HG03558 (cell line): ENCODE results near the gene PCBP4.

Experiments used
- ATAC-seq: cut with Tn5 transposase; IDR thresholded peaks from one replicate; pipeline ENCODE4 v1.9.1; 2021; ENCODE audit warnings: moderate number of reproducible peaks; ENCODE audit not compliant: unreplicated experiment; ENCODE audit errors: extremely low read depth

Gene PCBP4

DNA sequence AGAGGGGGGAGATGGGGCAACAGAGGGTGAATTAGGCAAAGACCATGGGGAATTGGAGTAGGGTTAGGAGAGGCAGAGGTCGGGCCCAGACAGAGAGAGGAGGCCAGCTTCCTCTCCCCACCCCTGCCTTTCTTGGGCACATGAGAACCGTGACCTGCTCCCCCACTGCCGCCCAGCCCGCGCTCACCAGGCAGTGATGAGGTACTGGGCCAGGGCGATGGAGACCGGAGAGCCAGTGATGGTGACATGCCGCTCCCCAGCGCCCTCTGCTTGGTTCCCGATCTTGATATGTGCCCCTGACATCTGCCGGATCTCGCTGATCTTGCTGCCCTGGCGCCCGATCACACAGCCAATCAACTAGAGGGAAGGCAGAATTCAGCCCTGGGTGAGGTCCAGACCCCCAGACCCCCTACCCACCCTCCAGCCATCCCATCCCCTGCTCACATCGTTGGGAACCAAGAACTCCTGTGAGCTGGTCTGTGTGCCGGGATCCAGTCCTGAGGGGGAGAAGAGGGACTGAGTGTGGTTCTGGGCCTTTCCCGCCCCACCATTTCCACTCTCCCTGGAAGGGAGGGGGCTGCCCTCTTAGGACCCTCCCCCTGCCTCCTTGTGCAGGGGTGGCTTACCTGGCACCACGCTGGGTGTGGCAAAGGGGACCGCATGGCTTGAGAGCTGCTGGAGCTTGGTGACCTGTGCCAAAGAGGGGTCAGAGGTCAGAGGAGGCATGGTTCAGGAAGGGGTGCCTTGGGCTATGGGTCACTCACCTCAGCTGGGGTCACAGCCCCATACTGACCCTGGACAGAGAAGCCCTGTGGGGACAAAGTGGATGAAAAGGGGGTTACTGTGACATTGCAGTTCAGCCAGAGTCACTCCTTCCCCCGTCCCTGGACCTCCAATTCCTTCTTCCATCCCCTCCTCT is 8.4 kb downstream of the PCBP4 start:
- no peak for ATAC-seq

DNA sequence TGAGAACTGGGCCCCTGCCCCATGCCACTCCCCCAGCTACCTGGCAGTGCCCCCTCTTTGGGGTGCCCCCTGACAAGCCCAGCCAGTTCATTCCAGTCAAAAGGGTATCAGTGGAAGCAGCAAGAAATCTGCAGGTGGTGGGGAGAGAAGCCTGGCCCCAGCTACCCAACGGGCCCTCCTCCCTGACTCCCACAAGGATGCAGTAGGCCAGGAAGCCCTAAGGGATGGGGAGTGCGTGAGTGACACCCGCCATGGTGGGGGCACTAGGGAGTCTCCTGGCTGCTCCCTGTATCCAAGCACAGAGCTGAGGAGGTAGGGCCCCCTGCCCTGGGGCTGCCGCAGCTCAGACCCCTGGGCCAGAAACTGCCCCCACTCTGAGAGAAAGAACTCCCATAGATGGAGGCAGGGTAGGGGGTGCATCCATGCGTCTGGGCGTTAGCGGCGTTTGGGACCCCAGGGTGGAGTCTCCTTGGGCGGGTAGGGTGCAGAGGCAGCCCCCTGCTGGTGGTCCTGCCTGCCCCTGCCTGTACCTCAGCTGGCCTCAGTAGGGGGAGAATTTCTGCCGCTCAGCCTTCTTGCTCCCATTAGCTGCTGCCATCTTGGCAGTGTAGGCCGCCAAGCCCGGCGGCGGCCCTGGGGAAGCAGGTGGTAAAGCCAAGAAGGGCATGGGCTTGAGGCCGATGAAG is 9.6 kb downstream of the PCBP4 start:
- ATAC-seq: no peak

GRCh38 chr3:51955893-51956770 is 11.1 kb downstream of the PCBP4 start:
- no peak for ATAC-seq

DNA sequence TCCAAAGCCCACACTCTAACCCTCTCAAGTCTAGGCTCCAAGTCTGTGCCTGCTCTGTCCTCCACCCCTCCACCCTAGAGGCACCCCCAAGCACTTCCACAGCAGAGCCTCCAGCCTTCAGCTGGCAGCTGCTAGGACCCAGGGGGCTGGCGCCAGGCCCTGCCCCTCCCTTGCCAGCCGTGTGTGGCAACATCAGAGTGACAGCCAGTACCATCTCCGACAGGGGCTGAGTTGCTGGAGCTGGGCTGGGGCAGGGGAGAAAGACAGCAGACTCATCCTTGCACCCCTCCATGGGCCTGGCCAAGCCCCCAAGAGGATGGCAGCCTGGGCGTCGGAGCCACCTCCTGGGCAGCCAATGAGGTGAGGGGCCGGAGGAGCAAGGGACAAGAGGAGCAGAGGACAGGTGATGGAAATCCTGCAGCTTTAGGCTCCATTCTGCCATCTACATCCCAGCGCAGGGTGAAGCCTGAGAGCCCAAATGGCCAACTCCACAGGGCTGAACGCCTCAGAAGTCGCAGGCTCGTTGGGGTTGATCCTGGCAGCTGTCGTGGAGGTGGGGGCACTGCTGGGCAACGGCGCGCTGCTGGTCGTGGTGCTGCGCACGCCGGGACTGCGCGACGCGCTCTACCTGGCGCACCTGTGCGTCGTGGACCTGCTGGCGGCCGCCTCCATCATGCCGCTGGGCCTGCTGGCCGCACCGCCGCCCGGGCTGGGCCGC is 11.9 kb downstream of the PCBP4 start, which contains the start of gene GPR62:
GPR62 (plus strand) TSS at position 207 of the 718 bp plus-strand sequence; CDS start at position 479, 272 bp downstream.
- ATAC-seq: no peak

DNA sequence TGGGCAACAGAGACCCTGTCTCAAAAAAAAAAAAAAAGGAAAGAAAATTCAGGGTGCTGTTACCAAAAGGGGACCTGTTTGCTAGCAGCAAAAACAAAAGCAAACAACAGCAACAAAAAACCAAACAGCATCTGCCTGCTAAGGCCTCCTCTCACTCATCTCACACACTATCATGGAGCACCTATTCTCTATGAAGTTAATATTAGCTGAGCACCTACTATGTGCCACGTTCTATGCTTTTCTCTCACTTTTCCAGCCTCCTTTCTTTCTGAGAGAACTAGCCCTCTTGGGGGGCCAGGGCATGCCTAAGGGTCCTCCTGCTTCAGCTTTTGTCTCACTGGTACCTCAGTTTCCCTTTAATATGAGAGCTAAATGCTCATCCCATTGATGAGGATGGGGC is 12.5 kb downstream of the PCBP4 start:
- ATAC-seq: no peak

GRCh38 chr3:51954105-51954504 is 13.1 kb downstream of the PCBP4 start:
- no peak for ATAC-seq

- ATAC-seq: no peak
Measured at GRCh38 chr3:51953445-51953844, 13.8 kb downstream of the PCBP4 start.

DNA sequence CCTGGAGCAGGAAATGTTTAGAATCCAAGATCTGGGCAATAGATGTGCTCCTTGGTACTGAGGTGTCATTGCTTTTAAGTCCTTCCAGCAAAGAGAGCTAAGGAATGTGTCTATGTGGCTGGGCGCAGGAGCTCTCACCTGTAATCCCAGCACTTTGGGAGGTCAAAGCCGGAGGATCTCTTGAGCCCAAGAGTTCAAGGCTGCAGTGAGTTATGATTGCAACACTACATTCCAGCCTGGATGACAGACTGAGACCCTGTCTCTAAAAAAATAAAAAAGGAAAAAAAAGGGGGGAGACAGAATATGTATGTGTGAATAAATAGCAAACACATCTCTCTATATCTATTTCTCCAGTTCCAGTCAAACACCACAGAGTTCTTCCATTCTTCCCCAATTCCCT is 16.4 kb downstream of the PCBP4 start:
- no peak for ATAC-seq

DNA sequence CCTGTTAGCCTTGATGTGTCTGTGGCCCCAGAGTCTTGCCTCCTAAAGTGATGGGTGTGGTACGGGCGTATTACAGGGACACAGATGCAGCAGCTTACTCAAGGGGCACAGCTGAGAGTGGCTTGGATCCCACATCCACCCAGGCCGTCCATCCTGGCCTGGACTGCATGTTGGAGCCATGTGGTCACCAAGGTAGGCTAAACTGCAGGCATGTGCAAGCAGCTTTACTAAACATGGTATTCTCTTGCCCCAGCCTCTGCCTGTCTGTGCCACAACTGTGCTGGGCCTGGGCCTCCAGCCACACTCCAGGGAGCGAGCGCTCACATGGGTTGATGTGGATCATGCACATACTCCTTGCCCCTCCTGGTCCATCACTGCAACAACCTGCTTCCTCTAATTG is 18.1 kb downstream of the PCBP4 start:
- ATAC-seq: no peak

DNA sequence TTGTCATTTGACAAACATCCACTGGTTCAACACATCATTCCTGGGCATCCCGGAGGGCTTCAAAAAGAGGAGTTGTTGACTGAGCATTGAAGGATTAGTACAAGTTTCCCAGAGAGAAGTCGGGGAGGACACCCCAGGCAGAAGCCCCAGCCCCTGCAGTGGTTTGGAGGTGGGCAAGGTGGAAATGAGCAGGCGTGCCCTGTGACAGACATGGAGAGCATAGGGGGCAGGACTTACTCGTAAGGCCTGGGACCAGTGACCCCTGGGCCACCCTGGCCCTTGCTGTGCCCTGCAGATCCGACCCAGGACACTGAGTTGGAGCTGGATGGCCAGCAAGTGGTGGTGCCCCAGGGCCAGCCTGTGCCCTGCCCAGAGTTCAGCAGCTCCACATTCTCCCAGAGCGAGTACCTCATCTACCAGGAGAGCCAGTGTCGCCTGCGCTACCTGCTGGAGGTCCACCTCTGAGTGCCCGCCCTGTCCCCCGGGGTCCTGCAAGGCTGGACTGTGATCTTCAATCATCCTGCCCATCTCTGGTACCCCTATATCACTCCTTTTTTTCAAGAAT is 19.2 kb downstream of the PCBP4 start:
- no peak for ATAC-seq

GRCh38 chr3:51947215-51947900 is 19.9 kb downstream of the PCBP4 start:
- no peak for ATAC-seq

- no peak for ATAC-seq
Measured at GRCh38 chr3:51946796-51947195, 20.5 kb downstream of the PCBP4 start.

- ATAC-seq: no peak
Measured at GRCh38 chr3:51945926-51946705, 21.1 kb downstream of the PCBP4 start.

- ATAC-seq: no peak
Measured at GRCh38 chr3:51945031-51945840, 22.0 kb downstream of the PCBP4 start.

DNA sequence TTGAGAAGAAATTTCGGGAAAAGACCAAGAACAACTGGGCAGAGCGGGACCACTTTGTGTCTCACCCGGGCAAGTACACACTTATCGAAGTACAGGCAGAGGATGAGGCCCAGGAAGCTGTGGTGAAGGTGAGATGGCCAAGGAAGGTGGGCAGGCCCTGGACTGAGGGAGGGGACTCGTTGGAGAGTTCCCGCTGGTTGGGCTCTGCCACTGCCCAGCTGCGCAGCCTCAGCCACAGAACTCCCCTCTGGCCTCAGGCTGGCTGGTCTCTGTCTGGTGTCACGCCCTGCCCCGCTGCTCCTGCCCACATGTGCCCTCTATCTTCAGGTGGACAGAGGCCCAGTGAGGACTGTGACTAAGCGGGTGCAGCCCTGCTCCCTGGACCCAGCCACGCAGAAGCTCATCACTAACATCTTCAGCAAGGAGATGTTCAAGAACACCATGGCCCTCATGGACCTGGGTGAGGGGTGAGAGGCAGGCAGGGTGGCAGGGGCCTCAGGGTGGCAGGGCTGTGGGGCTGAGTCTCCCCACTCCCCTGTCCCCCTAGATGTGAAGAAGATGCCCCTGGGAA is 22.7 kb downstream of the PCBP4 start:
- ATAC-seq: no peak

DNA sequence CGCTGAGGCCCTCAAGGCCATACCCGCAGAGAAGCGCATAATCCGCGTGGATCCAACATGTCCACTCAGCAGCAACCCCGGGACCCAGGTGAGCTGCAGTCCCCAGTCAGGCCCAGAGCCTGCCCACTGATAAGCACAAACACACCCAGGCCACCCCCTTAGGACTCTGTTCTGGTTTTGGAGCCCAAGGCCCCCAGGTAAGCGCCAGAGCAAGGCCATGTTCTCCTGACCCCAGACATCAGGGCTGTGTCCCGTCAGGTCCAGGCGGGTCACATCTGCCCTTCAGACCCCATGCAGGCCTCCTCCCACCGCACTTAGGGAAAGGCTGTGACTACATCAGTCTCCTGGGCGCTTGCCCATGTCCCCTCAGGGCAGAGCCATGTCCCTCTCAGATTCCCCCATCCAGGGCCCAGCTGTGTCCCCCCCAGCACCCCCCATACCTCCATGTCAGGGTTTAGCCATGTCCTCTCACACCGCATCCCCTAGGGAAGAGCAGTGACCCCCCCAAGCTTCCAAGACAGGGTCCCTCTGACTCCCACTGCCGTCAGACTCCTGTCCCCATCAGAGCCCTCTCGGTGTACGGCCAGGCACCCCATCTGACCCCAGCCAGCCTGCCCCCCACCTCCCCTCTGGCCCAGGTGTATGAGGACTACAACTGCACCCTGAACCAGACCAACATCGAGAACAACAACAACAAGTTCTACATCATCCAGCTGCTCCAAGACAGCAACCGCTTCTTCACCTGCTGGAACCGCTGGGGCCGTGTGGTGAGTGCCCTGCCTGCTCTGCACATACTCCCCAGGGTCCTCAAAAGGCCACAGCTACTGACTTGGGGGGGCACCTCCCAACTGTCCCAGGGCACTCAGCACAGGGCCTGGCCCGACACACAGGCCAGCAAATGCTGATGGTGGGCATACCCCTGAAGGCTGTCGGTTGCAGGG is 23.5 kb downstream of the PCBP4 start:
- ATAC-seq: no peak
